MCF 10A (cell line): ENCODE data around the gene BMP3. TPM values are rescaled to one million over a fixed set of nuclear protein-coding genes. Genes with fewer than 3 reads are reported as not detected.

Experiments used
- BruUV-seq: library from RNA; stranded (reverse); fragments of 400-500 nt; replicated peaks from 2 replicates; lab custom pipeline; 2021; lab: Mats Ljungman, UMichigan
- CTCF ChIA-PET: fragments of 300-600 bp; sonication (Branson Sonifier 250); formaldehyde crosslinking; extraction: SDS; loops from one replicate; lab custom pipeline; 2021; ENCODE audit warnings: antibody characterized with exemption, inconsistent platforms; lab: Yijun Ruan, JAX
- POLR2A ChIA-PET: fragments of 300-600, 350-650 bp; sonication (Branson Sonifier 250); formaldehyde crosslinking; extraction: SDS; loops from one replicate; lab custom pipeline; 2020; ENCODE audit warnings: antibody characterized with exemption, inconsistent platforms; lab: Yijun Ruan, JAX
- DNase-seq: peaks from one replicate; pipeline ENCODE4 v3.0.0-alpha.2; 2018; ENCODE audit not compliant: unreplicated experiment
- H3K27ac Mint-ChIP-seq: one replicate; pipeline ENCODE4 v1.8.0; 2022; ENCODE audit warnings: mild to moderate bottlenecking, low read depth, mixed read lengths; ENCODE audit not compliant: unreplicated experiment
- H3K27me3 Mint-ChIP-seq: one replicate; pipeline ENCODE4 v1.8.0; 2022; ENCODE audit warnings: mixed read lengths; ENCODE audit not compliant: insufficient read depth, unreplicated experiment
- H3K36me3 Mint-ChIP-seq: one replicate; pipeline ENCODE4 v1.8.0; 2022; ENCODE audit warnings: mild to moderate bottlenecking, moderate library complexity, mixed read lengths; ENCODE audit not compliant: insufficient read depth, unreplicated experiment
- H3K4me1 Mint-ChIP-seq: one replicate; pipeline ENCODE4 v1.8.0; 2022; ENCODE audit warnings: mixed read lengths; ENCODE audit not compliant: insufficient read depth, unreplicated experiment
- H3K4me3 Mint-ChIP-seq: one replicate; pipeline ENCODE4 v1.8.0; 2022; ENCODE audit warnings: mild to moderate bottlenecking, moderate library complexity, mixed read lengths; ENCODE audit not compliant: unreplicated experiment
- H3K9me3 Mint-ChIP-seq: one replicate; pipeline ENCODE4 v1.8.0; 2022; ENCODE audit warnings: mixed read lengths; ENCODE audit not compliant: unreplicated experiment
- intact Hi-C: fragments of 100-400 bp; cut with micrococcal nuclease; formaldehyde crosslinking; loops from 2 replicates; pipeline ENCODE4 v1.14.1; 2022
- total RNA-seq: library from RNA; stranded (reverse); gene quantifications from 2 replicates; pipeline ENCODE4 v1.2.3, GENCODE V29; 2022
- TF ChIP-seq, protein P1 (sequence below): fragments of 200-600 bp; IDR thresholded peaks from one replicate; pipeline ENCODE4 v1.8.0; 2022; ENCODE audit warnings: antibody characterized with exemption, mild to moderate bottlenecking; ENCODE audit not compliant: unreplicated experiment

The BMP3 gene
- total RNA-seq, 1 experiment from 2014 or later = not detected

GRCh38 chr4:81102107-81102506 lies 71.6 kb downstream of the BMP3 start:
- no TSS peak for BruUV-seq
- intact Hi-C loops = no loop called here
- CTCF ChIA-PET = interaction anchor here (0.6 to 1.1 kb wide), 5 partner anchors 10 to 736 kb away, joined by 3 to 4 read pairs (median 4); no protein-coding TSS in a partner anchor

DNA sequence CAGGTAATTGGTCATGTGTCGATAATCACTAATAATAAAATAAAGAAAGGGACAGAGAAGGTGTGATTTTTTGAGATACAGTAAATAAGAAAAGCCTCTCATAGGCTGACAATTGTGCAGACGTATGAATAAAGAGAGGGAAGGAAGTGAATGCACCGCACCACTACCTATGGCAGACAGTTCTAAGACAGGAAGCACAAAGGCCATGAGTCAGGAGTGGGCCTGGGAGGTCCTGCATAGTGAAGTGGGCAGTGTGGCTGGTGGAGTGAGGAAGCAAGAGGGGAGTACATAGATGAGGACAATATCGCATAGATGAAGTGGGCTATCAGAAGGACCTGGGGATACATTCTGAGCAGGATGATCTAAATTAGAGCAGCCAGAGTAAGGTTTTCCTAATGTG lies 75.6 kb downstream of the BMP3 start:
- Mint-ChIP-seq H3K4me1 (no peaks in the 10 kb centered on the region), H3K27me3 (no peaks in the 10 kb centered on the region), H3K4me3 (no peak overlapping the region), H3K36me3 (no peaks in the 10 kb centered on the region), H3K27ac (no peak overlapping the region), H3K9me3 (peaks cover 8% of the 10 kb centered on the region)
- TF ChIP-seq, protein P1, sequence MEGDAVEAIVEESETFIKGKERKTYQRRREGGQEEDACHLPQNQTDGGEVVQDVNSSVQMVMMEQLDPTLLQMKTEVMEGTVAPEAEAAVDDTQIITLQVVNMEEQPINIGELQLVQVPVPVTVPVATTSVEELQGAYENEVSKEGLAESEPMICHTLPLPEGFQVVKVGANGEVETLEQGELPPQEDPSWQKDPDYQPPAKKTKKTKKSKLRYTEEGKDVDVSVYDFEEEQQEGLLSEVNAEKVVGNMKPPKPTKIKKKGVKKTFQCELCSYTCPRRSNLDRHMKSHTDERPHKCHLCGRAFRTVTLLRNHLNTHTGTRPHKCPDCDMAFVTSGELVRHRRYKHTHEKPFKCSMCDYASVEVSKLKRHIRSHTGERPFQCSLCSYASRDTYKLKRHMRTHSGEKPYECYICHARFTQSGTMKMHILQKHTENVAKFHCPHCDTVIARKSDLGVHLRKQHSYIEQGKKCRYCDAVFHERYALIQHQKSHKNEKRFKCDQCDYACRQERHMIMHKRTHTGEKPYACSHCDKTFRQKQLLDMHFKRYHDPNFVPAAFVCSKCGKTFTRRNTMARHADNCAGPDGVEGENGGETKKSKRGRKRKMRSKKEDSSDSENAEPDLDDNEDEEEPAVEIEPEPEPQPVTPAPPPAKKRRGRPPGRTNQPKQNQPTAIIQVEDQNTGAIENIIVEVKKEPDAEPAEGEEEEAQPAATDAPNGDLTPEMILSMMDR = no peak
- POLR2A ChIA-PET = no interaction called here
- BruUV-seq = no TSS peak
- CTCF ChIA-PET = no interaction called here
- no peak for DNase-seq
- intact Hi-C loops = no loop called here

More at GRCh38 chr4:81102107-81102506, 71.6 kb downstream of the BMP3 start:
- peaks cover 4% of the 10 kb centered on the region for H3K9me3 Mint-ChIP-seq
- no peak overlapping the region for H3K27ac Mint-ChIP-seq
- TF ChIP-seq, protein P1 = no peak
- POLR2A ChIA-PET = interaction anchor here (0.6 kb wide), 1 partner anchor 581 kb away, joined by 3 read pairs; no protein-coding TSS in a partner anchor
- no peaks in the 10 kb centered on the region for H3K27me3 Mint-ChIP-seq
- DNase-seq = no peak
- no peak overlapping the region for H3K4me3 Mint-ChIP-seq
- H3K36me3 Mint-ChIP-seq = no peaks in the 10 kb centered on the region
- no peaks in the 10 kb centered on the region for H3K4me1 Mint-ChIP-seq

Other genes with a start within 250 kb of the BMP3 start
- 0.23 TPM in 1 of 2 replicates, not detected in the other for gene PRKG2, start 184.5 kb downstream of the BMP3 start, total RNA-seq